CD4-positive, alpha-beta T cell (primary cell): ENCODE results near the gene DHX9. TPM values are rescaled to one million over a fixed set of nuclear protein-coding genes. Genes with fewer than 3 reads are reported as not detected.

Source experiments
- ATAC-seq: fragments of 200-7000 bp; cut with Tn5 transposase; one replicate; pipeline ENCODE4 v1.10.0; 2022; ENCODE audit warnings: mild to moderate bottlenecking; ENCODE audit not compliant: poor library complexity
- CTCF ChIA-PET: fragments of 350-600 bp; sonication (Branson Sonifier 250); formaldehyde crosslinking; loops from one replicate; lab custom pipeline; 2021; ENCODE audit warnings: antibody characterized with exemption, inconsistent platforms; lab: Charles Lee
- POLR2A ChIA-PET: fragments of 350-600 bp; sonication (Branson Sonifier 250); formaldehyde crosslinking; loops from one replicate; lab custom pipeline; 2021; ENCODE audit warnings: antibody characterized with exemption, inconsistent platforms; lab: Charles Lee
- DNase-seq, 14 experiments: peaks; one replicate each; pipeline ENCODE4 v3.0.0-alpha.2; 2013 to 2020; ENCODE audit warnings: mixed read lengths in 2 of 14
- H3K27ac ChIP-seq, 2 donors: one replicate each; pipeline versions ENCODE4 v1.5.1 to v1.7.0; 2013; ENCODE audit warnings: low read length in 2 of 2, low read depth in 1 of 2, mild to moderate bottlenecking in 1 of 2
- H3K27me3 ChIP-seq, 2 experiments: 1 replicate in 1 of 2; 2 replicates in 1 of 2; pipeline versions ENCODE4 v1.6.1 to v1.7.0; 2013; ENCODE audit warnings: low read length in 2 of 2, control low read depth in 1 of 2, mild to moderate bottlenecking in 1 of 2, moderate library complexity in 1 of 2; ENCODE audit not compliant: insufficient read depth in 2 of 2, control insufficient read depth in 1 of 2
- H3K36me3 ChIP-seq: one replicate; pipeline ENCODE4 v1.6.1; 2013; ENCODE audit warnings: low read length, control low read depth; ENCODE audit not compliant: insufficient read depth
- H3K4me1 ChIP-seq: one replicate; pipeline ENCODE4 v1.6.1; 2013; ENCODE audit warnings: low read length, control low read depth; ENCODE audit not compliant: insufficient read depth
- H3K4me3 ChIP-seq: one replicate; pipeline ENCODE4 v1.5.1; 2013; ENCODE audit warnings: mild to moderate bottlenecking, low read length, moderate library complexity
- H3K9me3 ChIP-seq, 2 experiments: 1 replicate in 1 of 2; 2 replicates in 1 of 2; pipeline versions ENCODE4 v1.6.1 to v1.7.0; 2013; ENCODE audit warnings: low read length in 2 of 2, mild to moderate bottlenecking in 2 of 2, control low read depth in 1 of 2, moderate library complexity in 1 of 2; ENCODE audit not compliant: control insufficient read depth in 1 of 2, insufficient read depth in 1 of 2
- H3K27ac Mint-ChIP-seq: one replicate; pipeline ENCODE4 v1.8.0; 2020; ENCODE audit warnings: mixed read lengths
- H3K27me3 Mint-ChIP-seq: one replicate; pipeline ENCODE4 v1.8.0; 2021; ENCODE audit warnings: mixed read lengths
- H3K36me3 Mint-ChIP-seq: one replicate; pipeline ENCODE4 v1.8.0; 2021; ENCODE audit warnings: low read depth, mixed read lengths
- H3K4me1 Mint-ChIP-seq: one replicate; pipeline ENCODE4 v1.8.0; 2021; ENCODE audit warnings: low read depth, mixed read lengths
- H3K4me3 Mint-ChIP-seq: one replicate; pipeline ENCODE4 v1.8.0; 2020; ENCODE audit warnings: mild to moderate bottlenecking, mixed read lengths
- H3K9me3 Mint-ChIP-seq: one replicate; pipeline ENCODE4 v1.8.0; 2020; ENCODE audit warnings: mixed read lengths
- CTCF ChIP-seq: fragments of 200-600 bp; IDR thresholded peaks from one replicate; pipeline ENCODE4 v1.8.0; 2022; ENCODE audit warnings: antibody characterized with exemption, mild to moderate bottlenecking
- intact Hi-C, 2 experiments: fragments of 100-400 bp; cut with DNase I in 1 of 2; cut with micrococcal nuclease in 1 of 2; formaldehyde crosslinking; loops; one replicate each; pipeline versions ENCODE4 v1.15.1 to v1.9.0; 2023 to 2025; cut with DNase I, micrococcal nuclease
- total RNA-seq, 174 experiments: library from RNA in 2 of 174; stranded (reverse) in 2 of 174; gene quantifications; one replicate each; pipeline ENCODE4 v1.2.3 and lab custom pipeline; 2021 to 2026

DHX9 gene
- total RNA-seq, 2 experiments from 2014 or later = 338 to 353 TPM

DNA sequence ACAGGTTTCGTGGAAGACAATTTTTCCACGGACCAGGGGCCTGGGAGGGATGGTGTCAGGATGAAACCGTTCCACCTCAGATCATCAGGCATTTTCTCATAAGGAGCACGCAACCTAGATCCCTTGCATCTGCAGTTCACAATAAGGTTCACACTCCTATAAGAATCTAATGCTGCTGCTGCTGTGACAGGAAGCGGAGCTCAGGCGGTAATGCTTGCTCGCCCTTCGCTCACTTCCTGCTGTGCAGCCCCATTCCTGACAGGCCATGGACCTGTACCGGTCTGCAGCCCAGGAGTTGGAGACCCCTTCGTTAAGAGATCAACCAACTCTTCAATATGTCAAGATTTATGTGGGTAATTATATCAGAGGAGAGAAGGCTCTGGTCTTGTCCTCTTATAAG, 3.3 kb upstream of the DHX9 start:
- Mint-ChIP-seq H3K4me1 (peaks cover 18% of the 10 kb centered on the region), H3K27ac (no peak overlapping the region), H3K27me3 (no peaks in the 10 kb centered on the region), H3K36me3 (peaks cover 19% of the 10 kb centered on the region), H3K9me3 (no peaks in the 10 kb centered on the region), H3K4me3 (no peak overlapping the region)
- H3K9me3 ChIP-seq = no peaks in the 10 kb centered on the region
- DNase-seq (no peak), ATAC-seq (no peak)
- POLR2A ChIA-PET = no interaction called here
- H3K27ac ChIP-seq = no peak overlapping the region
- no peaks in the 10 kb centered on the region for H3K27me3 ChIP-seq
- H3K36me3 ChIP-seq = no peaks in the 10 kb centered on the region
- H3K4me3 ChIP-seq = no peak overlapping the region
- TF ChIP-seq CTCF = no peak
- intact Hi-C loops = loop anchor here (2.0 to 10.0 kb wide), 3 partner anchors 43 to 811 kb away; partner anchors contain the start of gene RNASEL (in 1 of the 2)
- H3K4me1 ChIP-seq = peaks cover 10% of the 10 kb centered on the region
- CTCF ChIA-PET = no interaction called here

GRCh38 chr1:182841368-182841988, 2.3 kb downstream of the DHX9 start:
- Histone ChIP-seq H3K4me3 (peak overlapping the region; percentile 66), H3K4me1 (peaks cover 41% of the 10 kb centered on the region), H3K27me3 (no peaks in the 10 kb centered on the region), H3K36me3 (peaks cover 41% of the 10 kb centered on the region), H3K9me3 (no peaks in the 10 kb centered on the region), H3K27ac (no peak overlapping the region)
- CTCF ChIA-PET = interaction anchor here (1.5 kb wide), 1 partner anchor 9 kb away, joined by 3 read pairs; no protein-coding TSS in a partner anchor
- peak in 3 of 14 experiments; percentile 19 to 29 (median 25) for DNase-seq
- peak overlapping the region; percentile 90 for H3K27ac Mint-ChIP-seq
- H3K4me3 Mint-ChIP-seq = peak overlapping the region; percentile 92
- POLR2A ChIA-PET = interaction anchor here (2.8 kb wide), 1 partner anchor 51 kb away, joined by 7 read pairs; the partner anchor contains the start of gene NPL
- peaks cover 74% of the 10 kb centered on the region for H3K4me1 Mint-ChIP-seq
- no peaks in the 10 kb centered on the region for H3K27me3 Mint-ChIP-seq
- no peak for ATAC-seq
- intact Hi-C loops = loop anchor here in 1 of 2 experiments (2.0 to 5.0 kb wide), 4 partner anchors 17 to 791 kb away; partner anchors contain the start of gene RGS16
- TF ChIP-seq CTCF = no peak
- no peaks in the 10 kb centered on the region for H3K9me3 Mint-ChIP-seq
- H3K36me3 Mint-ChIP-seq = peaks cover 73% of the 10 kb centered on the region

DNA sequence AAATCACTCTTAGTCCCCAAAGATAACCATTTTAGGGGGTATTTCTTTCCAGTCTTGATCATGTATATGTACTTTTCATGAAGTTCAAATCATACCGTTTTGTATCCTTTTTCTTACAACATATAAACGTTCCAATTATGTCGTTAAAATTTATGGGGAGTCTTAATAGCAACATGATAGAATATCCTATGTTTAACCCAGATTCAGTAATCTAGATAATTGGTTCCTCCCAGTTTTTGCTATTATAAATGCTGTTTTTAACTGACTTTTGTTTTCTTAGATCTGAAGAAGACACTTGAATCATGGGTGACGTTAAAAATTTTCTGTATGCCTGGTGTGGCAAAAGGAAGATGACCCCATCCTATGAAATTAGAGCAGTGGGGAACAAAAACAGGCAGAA, 3.1 kb downstream of the DHX9 start:
- Mint-ChIP-seq H3K36me3 (peaks cover 81% of the 10 kb centered on the region), H3K27me3 (no peaks in the 10 kb centered on the region), H3K4me3 (peak overlapping the region; percentile 92), H3K4me1 (peaks cover 82% of the 10 kb centered on the region), H3K9me3 (no peaks in the 10 kb centered on the region), H3K27ac (peak overlapping the region; percentile 90)
- Histone ChIP-seq H3K9me3 (no peaks in the 10 kb centered on the region), H3K4me3 (no peak overlapping the region), H3K4me1 (peaks cover 41% of the 10 kb centered on the region), H3K27me3 (no peaks in the 10 kb centered on the region), H3K36me3 (peaks cover 46% of the 10 kb centered on the region), H3K27ac (no peak overlapping the region)
- CTCF ChIA-PET = no interaction called here
- DNase-seq (no peak), ATAC-seq (no peak)
- intact Hi-C loops = loop anchor here in 1 of 2 experiments (5.0 kb wide), 3 partner anchors 45 to 790 kb away; partner anchors contain the start of gene RGS16
- POLR2A ChIA-PET = no interaction called here
- no peak for TF ChIP-seq CTCF
